HepG2 (cell line): ENCODE measurements around the gene NOXA1. TPM values are rescaled to one million over a fixed set of nuclear protein-coding genes. Genes with fewer than 3 reads are reported as not detected.

Source experiments
- AHR ChIP-seq: IDR thresholded peaks from 2 replicates; pipeline ENCODE4 v1.6.1; 2018; ENCODE audit warnings: missing genetic modification reagents, missing compliant biosample characterization
- ATF6 ChIP-seq: sonication (generic); formaldehyde crosslinking; conservative IDR thresholded peaks from 2 replicates; pipeline ENCODE4 v1.4.0; 2020; ENCODE audit warnings: missing genetic modification reagents
- FOXK1 ChIP-seq: sonication (generic); formaldehyde crosslinking; IDR thresholded peaks from 2 replicates; pipeline ENCODE4 v1.4.0; 2020; ENCODE audit warnings: low read depth, missing genetic modification reagents, borderline replicate concordance
- HCFC1 ChIP-seq: fragments of 150-350 bp; IDR thresholded peaks from 2 replicates; pipeline ENCODE4 v1.6.1; 2014; ENCODE audit warnings: low read depth, low read length
- HNF4G ChIP-seq, 2 experiments: sonication (generic) in 1 of 2; formaldehyde crosslinking in 1 of 2; IDR thresholded peaks; 2 replicates each; pipeline versions ENCODE4 v1.4.0 to v1.6.1; 2011 to 2020; ENCODE audit warnings: borderline replicate concordance in 2 of 2, low read depth in 2 of 2, mild to moderate bottlenecking in 2 of 2, low read length in 1 of 2, missing genetic modification reagents in 1 of 2, moderate library complexity in 1 of 2
- HOXD1 ChIP-seq: sonication (generic); formaldehyde crosslinking; IDR thresholded peaks from 2 replicates; pipeline ENCODE4 v1.5.0; 2020; ENCODE audit warnings: missing genetic modification reagents
- KAT7 ChIP-seq: IDR thresholded peaks from 2 replicates; pipeline ENCODE4 v1.6.1; 2018; ENCODE audit warnings: borderline replicate concordance, missing compliant biosample characterization
- KLF12 ChIP-seq: sonication (generic); formaldehyde crosslinking; IDR thresholded peaks from 2 replicates; pipeline ENCODE4 v1.4.0; 2020; ENCODE audit warnings: missing genetic modification reagents, borderline replicate concordance
- MED8 ChIP-seq: sonication (generic); formaldehyde crosslinking; IDR thresholded peaks from 2 replicates; pipeline ENCODE4 v1.8.1; 2023; ENCODE audit warnings: mild to moderate bottlenecking, missing genetic modification reagents; ENCODE audit not compliant: insufficient replicate concordance
- NFIB ChIP-seq: sonication (generic); formaldehyde crosslinking; IDR thresholded peaks from 2 replicates; pipeline ENCODE4 v1.9.0; 2021; ENCODE audit warnings: missing genetic modification reagents, mild to moderate bottlenecking, borderline replicate concordance
- NFIC ChIP-seq: IDR thresholded peaks from 2 replicates; pipeline ENCODE4 v1.6.1; 2012; ENCODE audit warnings: mild to moderate bottlenecking, low read length, inconsistent platforms
- POLR2AphosphoS2 ChIP-seq: IDR thresholded peaks from 2 replicates; pipeline ENCODE4 v1.6.1; 2011; ENCODE audit warnings: low read depth, low read length, improper control_type of control experiment
- RBAK ChIP-seq: sonication (generic); formaldehyde crosslinking; IDR thresholded peaks from 2 replicates; pipeline ENCODE4 v1.5.1; 2020; ENCODE audit warnings: mild to moderate bottlenecking, missing genetic modification reagents
- REST ChIP-seq, 2 experiments: IDR thresholded peaks; 2 replicates each; pipeline ENCODE4 v1.6.1; 2011 to 2012; ENCODE audit warnings: low read length in 2 of 2, borderline replicate concordance in 1 of 2, low read depth in 1 of 2, mild to moderate bottlenecking in 1 of 2, moderate library complexity in 1 of 2
- RFX5 ChIP-seq: IDR thresholded peaks from 2 replicates; pipeline ENCODE4 v1.6.1; 2011; ENCODE audit warnings: low read depth, low read length, improper control_type of control experiment
- SIN3A ChIP-seq: IDR thresholded peaks from 2 replicates; pipeline ENCODE4 v1.6.1; 2011; ENCODE audit warnings: low read depth, mild to moderate bottlenecking, control low read depth, low read length, borderline replicate concordance
- ZFP91 ChIP-seq: sonication (generic); formaldehyde crosslinking; IDR thresholded peaks from 2 replicates; pipeline ENCODE4 v1.9.0; 2022; ENCODE audit warnings: missing genetic modification reagents, mild to moderate bottlenecking, borderline replicate concordance
- ZNF451 ChIP-seq: sonication (generic); formaldehyde crosslinking; IDR thresholded peaks from 2 replicates; pipeline ENCODE4 v1.5.0; 2020; ENCODE audit warnings: mild to moderate bottlenecking, missing genetic modification reagents
- ZNF713 ChIP-seq: sonication (generic); formaldehyde crosslinking; IDR thresholded peaks from 2 replicates; pipeline ENCODE4 v1.4.0; 2020; ENCODE audit warnings: mild to moderate bottlenecking, missing genetic modification reagents
- ZNF770 ChIP-seq: sonication (generic); formaldehyde crosslinking; IDR thresholded peaks from 2 replicates; pipeline ENCODE4 v1.5.0; 2020; ENCODE audit warnings: mild to moderate bottlenecking, missing genetic modification reagents
- polyA plus RNA-seq, 8 experiments: library from polyadenylated mRNA; depleted of rRNA in 3 of 8; stranded (reverse) in 7 of 8; unstranded in 1 of 8; fragments of >200 nt; fragmentation: Illumina TruSeq in 4 of 8; extraction: Trizol in 4 of 8; gene quantifications; 2 replicates each; pipeline versions ENCODE4 v1.2.1 to v1.2.3, GENCODE V29; 2011 to 2016; ENCODE audit warnings: low read depth in 4 of 8, missing spikeins in 1 of 8, mixed read lengths in 1 of 8; ENCODE audit not compliant: insufficient read depth in 1 of 8
- total RNA-seq, 5 experiments: library from RNA; depleted of rRNA; stranded (reverse); fragments of >200 nt; fragmentation: Illumina TruSeq; extraction: Trizol; gene quantifications; 2 replicates each; pipeline ENCODE4 v1.2.3, GENCODE V29; 2016; ENCODE audit warnings: low read depth in 1 of 5

The NOXA1 gene
- total and polyA plus RNA-seq, 2 of the 13 experiments (the other 11 are each of a cell fraction or from before 2014, with no cell fraction given) = 0.78 to 1.2 TPM

GRCh38 chr9:137387891-137388560, 35.2 kb upstream of the NOXA1 start (continued):
- TF ChIP-seq REST (IDR thresholded peaks at IDR 0.05; ENCODE audit: borderline replicate concordance in 1 of 2, low read depth in 1 of 2, low read length in 2 of 2) = no peak
- no peak for TF ChIP-seq AHR (CRISPR knock-in tag)
- no peak for TF ChIP-seq HCFC1
- no peak for TF ChIP-seq KLF12 (CRISPR knock-in tag)
- no peak for TF ChIP-seq ZNF713 (CRISPR knock-in tag)
- TF ChIP-seq ZFP91 (CRISPR knock-in tag) = no peak
- TF ChIP-seq ZNF451 (CRISPR knock-in tag) = 0 out of 2 replicates have a peak, but pooled peaks have one; percentile 32
- no peak for TF ChIP-seq RBAK
- peak; percentile 63 for TF ChIP-seq HNF4G (IDR thresholded peaks at IDR 0.05; ENCODE audit: borderline replicate concordance, low read depth, low read length)
- TF ChIP-seq HNF4G (CRISPR knock-in tag; IDR thresholded peaks at IDR 0.05; ENCODE audit: borderline replicate concordance, low read depth) = peak; percentile 68; the same call in 1 of the 2 replicates
- TF ChIP-seq FOXK1 (CRISPR knock-in tag) = no peak
- no peak for TF ChIP-seq SIN3A
- no peak for TF ChIP-seq POLR2AphosphoS2
- no peak for TF ChIP-seq MED8 (CRISPR knock-in tag)
- no peak for TF ChIP-seq HOXD1
- TF ChIP-seq ZNF770 (CRISPR knock-in tag) = no peak
- no peak for TF ChIP-seq RFX5
- TF ChIP-seq ATF6 (CRISPR knock-in tag) = no peak
- TF ChIP-seq NFIC = no peak
- TF ChIP-seq NFIB (CRISPR knock-in tag) = no peak
- TF ChIP-seq KAT7 (CRISPR knock-in tag) = no peak
